GM12878 (cell line): ENCODE results near the gene STX7.

ENCODE experiments used
- CEBPB ChIP-seq, 2 experiments: fragments of 150-350 bp in 1 of 2; IDR thresholded peaks; 2 replicates each; pipeline ENCODE4 v1.6.1; 2012 to 2014; ENCODE audit warnings: low read depth in 2 of 2, low read length in 2 of 2, borderline replicate concordance in 1 of 2, inconsistent platforms in 1 of 2
- CHD4 ChIP-seq: fragments of 200-600 bp; sonication (generic); IDR thresholded peaks from 2 replicates; pipeline ENCODE4 v1.6.1; 2016; ENCODE audit warnings: mild to moderate bottlenecking
- CTCF ChIP-seq, 3 experiments: IDR thresholded peaks in 2 of 3; conservative IDR thresholded peaks in 1 of 3; 2 replicates each; pipeline ENCODE4 v1.5.1; 2011; ENCODE audit warnings: low read depth in 3 of 3, low read length in 3 of 3, mild to moderate bottlenecking in 3 of 3, control low read depth in 2 of 3, moderate library complexity in 2 of 3, inconsistent platforms in 1 of 3, mixed read lengths in 1 of 3; ENCODE audit not compliant: control insufficient read depth in 2 of 3, insufficient read depth in 1 of 3; ENCODE audit errors: extremely low read depth in 1 of 3
- E2F4 ChIP-seq: IDR thresholded peaks from 2 replicates; pipeline ENCODE4 v1.6.1; 2012; ENCODE audit warnings: low read depth, low read length, improper control_type of control experiment
- FOXM1 ChIP-seq: IDR thresholded peaks from 2 replicates; pipeline ENCODE4 v1.6.1; 2012; ENCODE audit warnings: low read depth, mild to moderate bottlenecking, inconsistent platforms, low read length, moderate library complexity
- GABPA ChIP-seq: IDR thresholded peaks from 2 replicates; pipeline ENCODE4 v1.6.1; 2014; ENCODE audit warnings: antibody characterized with exemption, low read depth, mild to moderate bottlenecking, inconsistent platforms
- GATAD2B ChIP-seq: fragments of 450-650 bp; conservative IDR thresholded peaks from 2 replicates; pipeline ENCODE4 v1.6.1; 2017; ENCODE audit warnings: low read depth, mild to moderate bottlenecking, moderate library complexity
- RAD21 ChIP-seq: IDR thresholded peaks from 2 replicates; pipeline ENCODE4 v1.6.1; 2011; ENCODE audit warnings: mild to moderate bottlenecking, low read depth, low read length, moderate library complexity; ENCODE audit not compliant: insufficient read depth
- SIN3A ChIP-seq: IDR thresholded peaks from 2 replicates; pipeline ENCODE4 v1.6.1; 2012; ENCODE audit warnings: low read depth, low read length, improper control_type of control experiment
- TAF1 ChIP-seq: IDR thresholded peaks from 2 replicates; pipeline ENCODE4 v1.6.1; 2011; ENCODE audit warnings: mild to moderate bottlenecking, low read depth, low read length, borderline replicate concordance
- ZNF384 ChIP-seq: IDR thresholded peaks from 2 replicates; pipeline ENCODE4 v1.6.1; 2012; ENCODE audit warnings: low read depth, mild to moderate bottlenecking, low read length, improper control_type of control experiment, borderline replicate concordance
- TF ChIP-seq, protein P1 (sequence below): fragments of 450-650 bp; IDR thresholded peaks from 2 replicates; pipeline ENCODE4 v1.6.1; 2017; ENCODE audit warnings: mild to moderate bottlenecking, low read depth, inconsistent platforms; ENCODE audit not compliant: poor library complexity, severe bottlenecking
- TF ChIP-seq, protein P2 (sequence below): IDR thresholded peaks from 2 replicates; pipeline ENCODE4 v1.6.1; 2012; ENCODE audit warnings: mild to moderate bottlenecking, low read depth, low read length
- TF ChIP-seq, protein P3 (sequence below): IDR thresholded peaks from 2 replicates; pipeline ENCODE4 v1.6.1; 2011; ENCODE audit warnings: borderline replicate concordance, low read depth, mild to moderate bottlenecking, moderate library complexity, mixed read lengths, low read length; ENCODE audit not compliant: insufficient read depth; ENCODE audit errors: extremely low read length

DNA sequence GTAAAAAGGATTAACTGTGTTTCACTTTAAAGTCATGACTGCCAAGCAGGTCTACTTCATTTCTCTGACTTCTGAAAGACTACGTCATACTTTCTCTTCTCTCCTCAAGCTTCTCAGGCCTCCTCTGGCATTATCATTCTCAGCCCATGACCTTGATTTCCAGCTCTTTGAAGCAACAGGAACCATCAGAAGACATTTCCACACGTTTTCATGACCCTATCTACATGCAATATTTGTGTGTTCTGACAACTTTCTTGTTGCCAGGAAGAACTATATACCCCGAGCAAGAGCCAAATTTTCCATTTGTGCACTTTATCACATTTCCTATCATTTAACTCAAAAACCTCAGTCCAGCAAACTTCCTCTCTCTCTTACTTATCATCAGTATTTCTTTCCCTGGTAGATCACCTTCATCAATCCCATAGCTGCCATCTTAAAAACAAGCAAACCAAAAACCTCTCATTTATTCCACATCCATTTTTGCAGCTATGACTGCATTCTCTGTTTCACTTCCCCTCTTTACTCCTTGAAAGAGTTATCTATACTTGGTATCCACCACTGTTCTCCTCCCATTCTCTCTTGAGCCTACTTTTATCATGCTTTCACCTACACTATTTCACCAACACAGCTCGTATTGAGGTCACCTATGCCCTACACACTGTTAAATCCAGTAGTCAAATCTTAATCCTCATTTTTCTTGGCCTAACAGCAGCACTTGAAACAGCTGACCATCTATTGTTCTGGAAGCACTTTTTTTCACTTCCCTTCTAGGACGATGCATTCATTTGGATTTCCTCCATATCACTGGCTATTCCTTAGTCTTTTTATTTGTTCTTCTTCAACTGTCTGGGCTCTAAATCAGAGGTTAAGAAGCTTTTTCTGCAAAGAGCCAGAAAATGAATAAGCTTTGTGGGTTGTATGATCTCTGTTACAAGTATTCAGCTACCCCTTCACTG is 47.1 kb downstream of the STX7 start:
- no peak for TF ChIP-seq CTCF (IDR thresholded peaks at IDR 0.05 in 2 of 3, conservative IDR thresholded peaks at IDR 0.05 in 1 of 3; ENCODE audit: control insufficient read depth in 2 of 3, extremely low read depth in 1 of 3, insufficient read depth in 1 of 3, low read depth in 3 of 3, low read length in 3 of 3)
- TF ChIP-seq, protein P1, sequence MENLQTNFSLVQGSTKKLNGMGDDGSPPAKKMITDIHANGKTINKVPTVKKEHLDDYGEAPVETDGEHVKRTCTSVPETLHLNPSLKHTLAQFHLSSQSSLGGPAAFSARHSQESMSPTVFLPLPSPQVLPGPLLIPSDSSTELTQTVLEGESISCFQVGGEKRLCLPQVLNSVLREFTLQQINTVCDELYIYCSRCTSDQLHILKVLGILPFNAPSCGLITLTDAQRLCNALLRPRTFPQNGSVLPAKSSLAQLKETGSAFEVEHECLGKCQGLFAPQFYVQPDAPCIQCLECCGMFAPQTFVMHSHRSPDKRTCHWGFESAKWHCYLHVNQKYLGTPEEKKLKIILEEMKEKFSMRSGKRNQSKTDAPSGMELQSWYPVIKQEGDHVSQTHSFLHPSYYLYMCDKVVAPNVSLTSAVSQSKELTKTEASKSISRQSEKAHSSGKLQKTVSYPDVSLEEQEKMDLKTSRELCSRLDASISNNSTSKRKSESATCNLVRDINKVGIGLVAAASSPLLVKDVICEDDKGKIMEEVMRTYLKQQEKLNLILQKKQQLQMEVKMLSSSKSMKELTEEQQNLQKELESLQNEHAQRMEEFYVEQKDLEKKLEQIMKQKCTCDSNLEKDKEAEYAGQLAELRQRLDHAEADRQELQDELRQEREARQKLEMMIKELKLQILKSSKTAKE: no peak
- no peak for TF ChIP-seq SIN3A
- no peak for TF ChIP-seq E2F4
- TF ChIP-seq TAF1: no peak
- TF ChIP-seq CEBPB (IDR thresholded peaks at IDR 0.05; ENCODE audit: borderline replicate concordance in 1 of 2, low read depth in 2 of 2, low read length in 2 of 2): peak in 1 of 2 experiments; percentile 15; a peak in 1 of 4 replicates
- no peak for TF ChIP-seq GATAD2B
- no peak for TF ChIP-seq ZNF384
- no peak for TF ChIP-seq GABPA
- TF ChIP-seq, protein P2, sequence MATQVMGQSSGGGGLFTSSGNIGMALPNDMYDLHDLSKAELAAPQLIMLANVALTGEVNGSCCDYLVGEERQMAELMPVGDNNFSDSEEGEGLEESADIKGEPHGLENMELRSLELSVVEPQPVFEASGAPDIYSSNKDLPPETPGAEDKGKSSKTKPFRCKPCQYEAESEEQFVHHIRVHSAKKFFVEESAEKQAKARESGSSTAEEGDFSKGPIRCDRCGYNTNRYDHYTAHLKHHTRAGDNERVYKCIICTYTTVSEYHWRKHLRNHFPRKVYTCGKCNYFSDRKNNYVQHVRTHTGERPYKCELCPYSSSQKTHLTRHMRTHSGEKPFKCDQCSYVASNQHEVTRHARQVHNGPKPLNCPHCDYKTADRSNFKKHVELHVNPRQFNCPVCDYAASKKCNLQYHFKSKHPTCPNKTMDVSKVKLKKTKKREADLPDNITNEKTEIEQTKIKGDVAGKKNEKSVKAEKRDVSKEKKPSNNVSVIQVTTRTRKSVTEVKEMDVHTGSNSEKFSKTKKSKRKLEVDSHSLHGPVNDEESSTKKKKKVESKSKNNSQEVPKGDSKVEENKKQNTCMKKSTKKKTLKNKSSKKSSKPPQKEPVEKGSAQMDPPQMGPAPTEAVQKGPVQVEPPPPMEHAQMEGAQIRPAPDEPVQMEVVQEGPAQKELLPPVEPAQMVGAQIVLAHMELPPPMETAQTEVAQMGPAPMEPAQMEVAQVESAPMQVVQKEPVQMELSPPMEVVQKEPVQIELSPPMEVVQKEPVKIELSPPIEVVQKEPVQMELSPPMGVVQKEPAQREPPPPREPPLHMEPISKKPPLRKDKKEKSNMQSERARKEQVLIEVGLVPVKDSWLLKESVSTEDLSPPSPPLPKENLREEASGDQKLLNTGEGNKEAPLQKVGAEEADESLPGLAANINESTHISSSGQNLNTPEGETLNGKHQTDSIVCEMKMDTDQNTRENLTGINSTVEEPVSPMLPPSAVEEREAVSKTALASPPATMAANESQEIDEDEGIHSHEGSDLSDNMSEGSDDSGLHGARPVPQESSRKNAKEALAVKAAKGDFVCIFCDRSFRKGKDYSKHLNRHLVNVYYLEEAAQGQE: no peak
- TF ChIP-seq, protein P3, sequence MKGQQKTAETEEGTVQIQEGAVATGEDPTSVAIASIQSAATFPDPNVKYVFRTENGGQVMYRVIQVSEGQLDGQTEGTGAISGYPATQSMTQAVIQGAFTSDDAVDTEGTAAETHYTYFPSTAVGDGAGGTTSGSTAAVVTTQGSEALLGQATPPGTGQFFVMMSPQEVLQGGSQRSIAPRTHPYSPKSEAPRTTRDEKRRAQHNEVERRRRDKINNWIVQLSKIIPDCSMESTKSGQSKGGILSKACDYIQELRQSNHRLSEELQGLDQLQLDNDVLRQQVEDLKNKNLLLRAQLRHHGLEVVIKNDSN: no peak
- no peak for TF ChIP-seq RAD21
- TF ChIP-seq FOXM1: no peak
- TF ChIP-seq CHD4: no peak
